H1 (cell line): ENCODE results near the gene RNF8. TPM values are rescaled to one million over a fixed set of nuclear protein-coding genes. Genes with fewer than 3 reads are reported as not detected.

ENCODE experiments used
- CTCF ChIA-PET: fragments of 300-600 bp; sonication (Branson Sonifier 250); formaldehyde crosslinking; loops from one replicate; lab custom pipeline; 2021; ENCODE audit not compliant: partially characterized antibody; lab: Charles Lee
- POLR2A ChIA-PET: fragments of 300-600 bp; sonication (Branson Sonifier 250); formaldehyde crosslinking; loops from one replicate; lab custom pipeline; 2021; ENCODE audit warnings: inconsistent platforms; ENCODE audit not compliant: partially characterized antibody; lab: Charles Lee
- DNase-seq, 2 experiments: peaks; one replicate each; pipeline versions ENCODE4 v3.0.0 to v3.0.0-alpha.2; 2010 to 2022; ENCODE audit warnings: low spot score in 2 of 2, low read depth in 1 of 2, mixed read lengths in 1 of 2
- FAIRE-seq: peaks from 2 replicates; lab custom pipeline; 2011; peaks lifted over from hg19 to GRCh38; lab: Jason Lieb, UNC
- H2AFZ ChIP-seq: 2 replicates; pipeline ENCODE4 v1.8.1; 2012; ENCODE audit warnings: low read length, inconsistent platforms
- H2AK5ac ChIP-seq: 2 replicates; pipeline ENCODE4 v1.6.1; 2013; ENCODE audit warnings: low read depth, low read length
- H2BK120ac ChIP-seq: replicated peaks from 2 replicates; pipeline ENCODE3; 2013; ENCODE audit warnings: low read depth, low read length, inconsistent platforms
- H2BK12ac ChIP-seq: 2 replicates; pipeline ENCODE4 v1.6.1; 2013; ENCODE audit warnings: low read depth, low read length
- H2BK15ac ChIP-seq: 2 replicates; pipeline ENCODE4 v1.6.1; 2013; ENCODE audit warnings: low read length
- H2BK20ac ChIP-seq: 2 replicates; pipeline ENCODE4 v1.6.1; 2013; ENCODE audit warnings: low read length
- H2BK5ac ChIP-seq: 2 replicates; pipeline ENCODE4 v1.6.1; 2013; ENCODE audit warnings: low read depth, low read length
- H3K14ac ChIP-seq: 2 replicates; pipeline ENCODE4 v1.6.1; 2013; ENCODE audit warnings: inconsistent platforms; ENCODE audit not compliant: insufficient read length
- H3K18ac ChIP-seq: 2 replicates; pipeline ENCODE4 v1.6.1; 2013; ENCODE audit warnings: low read length; ENCODE audit errors: extremely low read depth
- H3K23ac ChIP-seq: 2 replicates; pipeline ENCODE4 v1.6.1; 2013; ENCODE audit warnings: inconsistent platforms; ENCODE audit not compliant: insufficient read length
- H3K23me2 ChIP-seq: 2 replicates; pipeline ENCODE4 v1.6.1; 2013; ENCODE audit warnings: low read depth, low read length
- H3K27ac ChIP-seq: 2 replicates; pipeline ENCODE4 v1.6.1; 2011; ENCODE audit warnings: low read depth, low read length, inconsistent platforms
- H3K27me3 ChIP-seq, 4 experiments: replicated peaks in 1 of 4; 1 replicate in 1 of 4; 2 replicates in 3 of 4; pipeline versions ENCODE4 v1.6.1 to v1.8.1; 2011 to 2013; ENCODE audit warnings: low read length in 3 of 4, mild to moderate bottlenecking in 3 of 4, inconsistent platforms in 2 of 4, mixed read lengths in 2 of 4, moderate library complexity in 1 of 4; ENCODE audit not compliant: control insufficient read depth in 3 of 4, insufficient read depth in 3 of 4; ENCODE audit errors: extremely low read depth in 1 of 4
- H3K36me3 ChIP-seq, 4 experiments: 2 replicates each; pipeline versions ENCODE4 v1.6.1 to v1.8.1; 2011 to 2013; ENCODE audit warnings: mild to moderate bottlenecking in 4 of 4, low read length in 3 of 4, moderate library complexity in 2 of 4, control low read depth in 1 of 4, inconsistent platforms in 1 of 4; ENCODE audit not compliant: insufficient read depth in 4 of 4, control insufficient read depth in 2 of 4
- H3K4ac ChIP-seq: replicated peaks from 2 replicates; pipeline ENCODE3; 2013; ENCODE audit warnings: low read length, low read depth, mixed read lengths, inconsistent platforms; ENCODE audit not compliant: insufficient read length
- H3K4me1 ChIP-seq, 4 experiments: replicated peaks in 1 of 4; 1 replicate in 1 of 4; 2 replicates in 3 of 4; pipeline versions ENCODE4 v1.6.1 to v1.8.1; 2011 to 2013; ENCODE audit warnings: low read length in 3 of 4, inconsistent platforms in 2 of 4, mixed read lengths in 1 of 4; ENCODE audit not compliant: insufficient read depth in 4 of 4, control insufficient read depth in 3 of 4
- H3K4me2 ChIP-seq, 2 experiments: 2 replicates each; pipeline versions ENCODE4 v1.6.1 to v1.8.1; 2011 to 2013; ENCODE audit warnings: low read depth in 2 of 2, low read length in 2 of 2, control low read depth in 1 of 2, inconsistent platforms in 1 of 2, mild to moderate bottlenecking in 1 of 2; ENCODE audit not compliant: insufficient read depth in 1 of 2
- H3K4me3 ChIP-seq, 4 experiments: fragments of 200-600, 300-600 bp in 1 of 4; sonication (generic), shearing (Covaris generic), sonication (Bioruptor Twin) in 1 of 4; 2 replicates each; pipeline versions ENCODE4 v1.5.1 to v1.8.1; 2011 to 2016; ENCODE audit warnings: low read length in 4 of 4, low read depth in 3 of 4, control low read depth in 2 of 4, inconsistent platforms in 2 of 4, mild to moderate bottlenecking in 2 of 4, mixed read lengths in 1 of 4, moderate library complexity in 1 of 4; ENCODE audit not compliant: insufficient read depth in 2 of 4; ENCODE audit errors: extremely low read depth in 1 of 4
- H3K56ac ChIP-seq: replicated peaks from 2 replicates; pipeline ENCODE3; 2013; ENCODE audit warnings: low read depth, mild to moderate bottlenecking, mixed read lengths, low read length, inconsistent platforms; ENCODE audit not compliant: insufficient read length
- H3K79me1 ChIP-seq: 2 replicates; pipeline ENCODE4 v1.6.1; 2013; ENCODE audit warnings: low read depth, low read length, control low read depth
- H3K79me2 ChIP-seq, 2 experiments: 2 replicates each; pipeline versions ENCODE4 v1.6.1 to v1.8.1; 2012 to 2013; ENCODE audit warnings: low read length in 2 of 2, mild to moderate bottlenecking in 2 of 2, inconsistent platforms in 1 of 2; ENCODE audit not compliant: insufficient read depth in 2 of 2, control insufficient read depth in 1 of 2
- H3K9ac ChIP-seq, 4 experiments: replicated peaks in 1 of 4; 1 replicate in 1 of 4; 2 replicates in 3 of 4; pipeline versions ENCODE4 v1.6.1 to v1.8.1; 2011 to 2013; ENCODE audit warnings: low read depth in 3 of 4, low read length in 3 of 4, control low read depth in 2 of 4, mild to moderate bottlenecking in 2 of 4, moderate library complexity in 2 of 4, inconsistent platforms in 1 of 4; ENCODE audit errors: extremely low read depth in 1 of 4
- H3K9me3 ChIP-seq, 2 experiments: 2 replicates each; pipeline versions ENCODE4 v1.6.1 to v1.8.1; 2012 to 2013; ENCODE audit warnings: mild to moderate bottlenecking in 2 of 2, moderate library complexity in 2 of 2, control low read depth in 1 of 2, inconsistent platforms in 1 of 2, low read depth in 1 of 2, low read length in 1 of 2, mixed read lengths in 1 of 2; ENCODE audit not compliant: insufficient read depth in 2 of 2
- H4K20me1 ChIP-seq, 2 experiments: replicated peaks in 1 of 2; 2 replicates each; pipeline versions ENCODE3 to v1.8.1; 2011 to 2013; ENCODE audit warnings: inconsistent platforms in 2 of 2, low read length in 2 of 2, mild to moderate bottlenecking in 1 of 2; ENCODE audit not compliant: insufficient read depth in 2 of 2, control insufficient read depth in 1 of 2
- H4K5ac ChIP-seq: 2 replicates; pipeline ENCODE4 v1.6.1; 2013; ENCODE audit warnings: low read length, low read depth, mixed read lengths, inconsistent platforms; ENCODE audit not compliant: insufficient read length
- H4K8ac ChIP-seq: 2 replicates; pipeline ENCODE4 v1.8.0; 2013; ENCODE audit warnings: mild to moderate bottlenecking, moderate library complexity, low read length, inconsistent platforms; ENCODE audit not compliant: insufficient read depth; ENCODE audit errors: extremely low read depth
- H4K91ac ChIP-seq: replicated peaks from 2 replicates; pipeline ENCODE3; 2013; ENCODE audit warnings: low read length, mixed read lengths, inconsistent platforms; ENCODE audit not compliant: insufficient read length
- ATF3 ChIP-seq: IDR thresholded peaks from 2 replicates; pipeline ENCODE4 v1.6.1; 2011; ENCODE audit warnings: low read depth, mild to moderate bottlenecking, low read length; ENCODE audit not compliant: insufficient read depth
- BACH1 ChIP-seq: IDR thresholded peaks from 2 replicates; pipeline ENCODE4 v1.6.1; 2012; ENCODE audit warnings: low read length, improper control_type of control experiment
- CBX5 ChIP-seq: fragments of 300-800, 300-1000 bp; sonication (generic); IDR thresholded peaks from 2 replicates; pipeline ENCODE4 v1.7.1; 2016; ENCODE audit warnings: antibody characterized with exemption, low read length, low read depth
- CREB1 ChIP-seq: IDR thresholded peaks from 2 replicates; pipeline ENCODE4 v1.6.1; 2012; ENCODE audit warnings: inconsistent platforms
- E2F6 ChIP-seq: IDR thresholded peaks from 2 replicates; pipeline ENCODE4 v1.6.1; 2012; ENCODE audit warnings: inconsistent platforms
- GABPA ChIP-seq: IDR thresholded peaks from 2 replicates; pipeline ENCODE4 v1.6.1; 2011; ENCODE audit warnings: mild to moderate bottlenecking, low read length, moderate library complexity, borderline replicate concordance; ENCODE audit not compliant: insufficient read depth
- KDM4A ChIP-seq: IDR thresholded peaks from one replicate; pipeline ENCODE4 v1.7.1; 2012; ENCODE audit warnings: low read depth, mild to moderate bottlenecking, moderate library complexity, low read length, inconsistent platforms; ENCODE audit not compliant: severe bottlenecking
- POLR2AphosphoS5 ChIP-seq: IDR thresholded peaks from 2 replicates; pipeline ENCODE4 v1.6.1; 2011; ENCODE audit warnings: low read depth, low read length
- SP2 ChIP-seq: IDR thresholded peaks from 2 replicates; pipeline ENCODE4 v1.6.1; 2012; ENCODE audit warnings: mild to moderate bottlenecking, low read length, inconsistent platforms
- ZNF274 ChIP-seq: IDR thresholded peaks from 2 replicates; pipeline ENCODE4 v1.7.0; 2012; ENCODE audit warnings: low read length, borderline replicate concordance; ENCODE audit errors: extremely low read depth
- WGBS, 2 experiments: shearing (Covaris generic) in 1 of 2; methylation state at CpG; one replicate each; pipeline versions ENCODE4 v1.1.6 to v1.1.7; 2013 to 2015; ENCODE audit warnings: low lambda C conversion rate in 2 of 2, mixed read lengths in 2 of 2, inconsistent platforms in 1 of 2, low coverage in 1 of 2, missing lambda C conversion rate in 1 of 2; ENCODE audit not compliant: insufficient replicate concordance in 2 of 2, insufficient coverage in 1 of 2, insufficient read length in 1 of 2; ENCODE audit errors: extremely low coverage in 1 of 2, missing lambda C conversion rate in 1 of 2; 5-methylcytosine and 5-hydroxymethylcytosine counted together
- polyA plus RNA-seq, 7 experiments: library from polyadenylated mRNA; depleted of rRNA in 3 of 7; stranded (reverse) in 5 of 7; unstranded in 2 of 7; fragments of >200 nt in 5 of 7; fragments of 200-250 nt in 2 of 7; gene quantifications; 1 replicate in 5 of 7; 2 replicates in 1 of 7; 4 replicates in 1 of 7; pipeline versions ENCODE4 v1.2.1 to v1.2.3, GENCODE V29; 2011 to 2013; ENCODE audit warnings: missing spikeins in 2 of 7, mixed read lengths in 2 of 7
- total RNA-seq: library from RNA; stranded (reverse); fragmentation: NEBNext Ultra II Directional; extraction: Animal tissue kit (Norgen Biotek cat#: 25700); gene quantifications from 2 replicates; pipeline ENCODE4 v1.2.1, GENCODE V29; 2021

The RNF8 gene
- total and polyA plus RNA-seq, 2 of the 8 experiments (the other 6 are each of a cell fraction or from before 2014, with no cell fraction given), result 20.3 to 44.7 TPM

DNA sequence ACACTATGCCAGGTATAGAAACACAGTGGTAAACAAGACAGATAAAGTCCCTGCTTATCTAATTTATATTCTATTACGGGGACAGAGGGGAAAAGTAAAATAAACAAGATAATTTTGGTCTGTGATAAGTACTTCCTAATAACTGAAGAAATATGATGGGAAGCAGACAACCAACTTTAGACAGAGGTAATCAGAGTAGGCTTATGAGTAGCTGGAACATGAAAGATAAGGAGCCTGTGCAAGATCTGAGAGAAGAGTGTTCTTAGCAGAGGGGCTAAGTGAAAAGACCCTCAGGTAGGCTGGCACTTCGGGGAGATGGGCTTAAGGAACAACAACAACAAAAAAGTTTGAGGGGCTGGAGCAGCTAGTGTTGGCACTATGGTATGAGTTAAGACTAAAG lies 4.1 kb downstream of the RNF8 start:
- no peak overlapping the region for H3K56ac ChIP-seq
- no peak for DNase-seq
- no peak overlapping the region for H3K27ac ChIP-seq
- peaks cover 0 to 3% (median 3%) of the 10 kb centered on the region in 4 experiments; a peak in 4 of 7 replicates for H3K4me1 ChIP-seq
- peaks cover 3 to 5% of the 10 kb centered on the region in 2 experiments for H4K20me1 ChIP-seq
- no peak overlapping the region for H4K5ac ChIP-seq
- H3K18ac ChIP-seq, result no peak overlapping the region
- no peak overlapping the region for H3K9ac ChIP-seq
- H3K4me2 ChIP-seq, result no peak overlapping the region
- FAIRE-seq, result no peak
- no peaks in the 10 kb centered on the region for H3K27me3 ChIP-seq
- no peak overlapping the region for H2BK15ac ChIP-seq
- POLR2A ChIA-PET, result no interaction called here
- H2BK20ac ChIP-seq, result no peak overlapping the region
- no peak overlapping the region for H3K4me3 ChIP-seq
- H2BK5ac ChIP-seq, result no peak overlapping the region
- H4K91ac ChIP-seq, result no peak overlapping the region
- no peak overlapping the region for H3K23ac ChIP-seq
- H4K8ac ChIP-seq, result no peak overlapping the region
- TF ChIP-seq KDM4A, result no peak
- TF ChIP-seq CREB1, result no peak
- no peak for TF ChIP-seq CBX5
- no peak for TF ChIP-seq ATF3
- TF ChIP-seq POLR2AphosphoS5, result no peak
- no peak for TF ChIP-seq E2F6
- no peak for TF ChIP-seq ZNF274
- no peak for TF ChIP-seq BACH1
- TF ChIP-seq GABPA, result no peak
- no peak for TF ChIP-seq SP2
- no peak overlapping the region for H2AK5ac ChIP-seq
- H3K79me2 ChIP-seq, result peaks cover 5 to 54% of the 10 kb centered on the region in 2 experiments; a peak in 3 of 4 replicates
- H2AFZ ChIP-seq, result no peak overlapping the region
- no peaks in the 10 kb centered on the region for H3K9me3 ChIP-seq
- H3K14ac ChIP-seq, result no peak overlapping the region
- no peak overlapping the region for H3K4ac ChIP-seq
- H3K36me3 ChIP-seq, result peaks cover 2 to 19% (median 11%) of the 10 kb centered on the region in 4 experiments; a peak in 6 of 8 replicates
- peaks cover 4% of the 10 kb centered on the region; the same call in 1 of the 2 replicates for H3K23me2 ChIP-seq
- CTCF ChIA-PET, result interaction anchor here (0.7 to 1.4 kb wide), 3 partner anchors 15 to 32 kb away, joined by 3 to 4 read pairs (median 3); no protein-coding TSS in a partner anchor
- WGBS, 2 experiments, result 78% methylated on average over 2 of the region's 2 CpGs; no CpG with 5 or more reads in 1 of the 2 experiments
- H3K79me1 ChIP-seq, result peaks cover 4% of the 10 kb centered on the region
- H2BK12ac ChIP-seq, result no peak overlapping the region
- no peak overlapping the region for H2BK120ac ChIP-seq
